ENCODE results near the gene ALG9. TPM values are rescaled to one million over a fixed set of nuclear protein-coding genes. Genes with fewer than 3 reads are reported as not detected.

The ALG9 gene
- total and polyA plus RNA-seq, 8 donors = 15.7 to 37.0 (median 21.8) TPM

GRCh38 chr11:111852103-111852502, 19.3 kb downstream of the ALG9 start:
- TF ChIP-seq CTCF (IDR thresholded peaks at IDR 0.05) = no peak
- WGBS, 2 donors = 80 to 83% methylated on average over 2 of the region's 2 CpGs
- Histone ChIP-seq H3K4me3 (no peak overlapping the region), H3K27ac (no peak overlapping the region), H3K4me1 (no peaks in the 10 kb centered on the region), H3K9me3 (no peaks in the 10 kb centered on the region), H3K36me3 (peaks cover 0 to 29% (median 0%) of the 10 kb centered on the region in 3 donors), H3K27me3 (no peaks in the 10 kb centered on the region)
- FAIRE-seq = no peak
- ATAC-seq = no peak
- DNase-seq = no peak
- intact Hi-C loops (cut with DNase I) = no loop called here

GRCh38 chr11:111851636-111852035, 19.7 kb downstream of the ALG9 start:
- intact Hi-C loops (cut with DNase I) = no loop called here
- H3K36me3 ChIP-seq = peaks cover 0 to 29% (median 0%) of the 10 kb centered on the region in 3 donors
- no peak overlapping the region for H3K27ac ChIP-seq
- FAIRE-seq (no peak), ATAC-seq (peak in 1 of 4 donors; percentile 29), DNase-seq (no peak)
- no peak overlapping the region for H3K4me3 ChIP-seq
- no peaks in the 10 kb centered on the region for H3K4me1 ChIP-seq
- TF ChIP-seq CTCF (IDR thresholded peaks at IDR 0.05) = peak in 1 of 4 donors; percentile 6
- H3K27me3 ChIP-seq = no peaks in the 10 kb centered on the region
- H3K9me3 ChIP-seq = no peaks in the 10 kb centered on the region

- Histone ChIP-seq H3K27ac (no peak overlapping the region), H3K4me1 (no peaks in the 10 kb centered on the region), H3K9me3 (no peaks in the 10 kb centered on the region), H3K4me3 (no peak overlapping the region), H3K27me3 (no peaks in the 10 kb centered on the region), H3K36me3 (peaks cover 0 to 29% (median 0%) of the 10 kb centered on the region in 3 donors)
- TF ChIP-seq CTCF (IDR thresholded peaks at IDR 0.05) = no peak
- FAIRE-seq (no peak), DNase-seq (no peak), ATAC-seq (no peak)
- intact Hi-C loops (cut with DNase I) = no loop called here
- WGBS, 2 donors = 93 to 96% methylated on average over 8 of the region's 8 CpGs
These were observed 20.3 kb downstream of the ALG9 start for GRCh38 chr11:111851067-111851466.

GRCh38 chr11:111849631-111850030, 21.8 kb downstream of the ALG9 start:
- no peak for DNase-seq
- no peak overlapping the region for H3K27ac ChIP-seq
- intact Hi-C loops (cut with DNase I) = loop anchor here in 1 of 3 donors (10.0 kb wide), 2 partner anchors 255 to 285 kb away; no protein-coding TSS in a partner anchor
- no peak for FAIRE-seq
- no peaks in the 10 kb centered on the region for H3K4me1 ChIP-seq
- TF ChIP-seq CTCF (IDR thresholded peaks at IDR 0.05) = no peak
- no peak for ATAC-seq
- H3K36me3 ChIP-seq = peaks cover 0 to 19% (median 0%) of the 10 kb centered on the region in 3 donors
- no peaks in the 10 kb centered on the region for H3K27me3 ChIP-seq
- 97 to 99% methylated on average over 3 of the region's 3 CpGs for WGBS, 2 donors
- H3K9me3 ChIP-seq = no peaks in the 10 kb centered on the region
- no peak overlapping the region for H3K4me3 ChIP-seq

- FAIRE-seq = no peak
- intact Hi-C loops (cut with DNase I) = loop anchor here in 1 of 3 donors (10.0 kb wide), 2 partner anchors 252 to 282 kb away; no protein-coding TSS in a partner anchor
These were observed 24.7 kb downstream of the ALG9 start for GRCh38 chr11:111846636-111847035.

More at GRCh38 chr11:111846636-111847035, 24.7 kb downstream of the ALG9 start:
- 47 to 49% methylated on average over 1 of the region's 1 CpG for WGBS, 2 donors
- TF ChIP-seq CTCF (IDR thresholded peaks at IDR 0.05) = no peak
- DNase-seq = no peak
- Histone ChIP-seq H3K36me3 (peaks cover 0 to 6% (median 6%) of the 10 kb centered on the region in 3 donors), H3K9me3 (no peaks in the 10 kb centered on the region), H3K4me3 (no peak overlapping the region), H3K27me3 (no peaks in the 10 kb centered on the region), H3K4me1 (no peaks in the 10 kb centered on the region), H3K27ac (no peak overlapping the region)
- peak in 1 of 4 donors; percentile 55 for ATAC-seq
